Pancreas (tissue), 10 donors: ENCODE measurements around the gene ZBTB42. TPM values are rescaled to one million over a fixed set of nuclear protein-coding genes. Genes with fewer than 3 reads are reported as not detected.

ENCODE experiments used
- ATAC-seq, 4 donors: fragments of 200-7000 bp; cut with Tn5 transposase; one replicate each; pipeline versions ENCODE4 v1.8.0 to v1.9.1; 2020; ENCODE audit warnings: mild to moderate bottlenecking in 4 of 4, moderate library complexity in 4 of 4
- DNase-seq, 6 donors: peaks; one replicate each; pipeline ENCODE4 v3.0.0-alpha.2; 2020
- FAIRE-seq: peaks from 2 replicates; lab custom pipeline; 2012; peaks lifted over from hg19 to GRCh38; lab: Jason Lieb, UNC
- H3K27ac ChIP-seq, 4 donors: fragments of 200-600 bp; sonication (generic); 1 replicate in 3 of 4; 2 replicates in 1 of 4; pipeline versions ENCODE4 v1.5.0 to v1.8.0; 2020
- H3K27me3 ChIP-seq, 4 donors: fragments of 200-600 bp; one replicate each; pipeline ENCODE4 v1.8.0; 2021
- H3K36me3 ChIP-seq, 3 donors: fragments of 200-600 bp; sonication (generic) in 1 of 3; one replicate each; pipeline versions ENCODE4 v1.5.0 to v1.8.0; 2020 to 2021
- H3K4me1 ChIP-seq, 3 donors: fragments of 200-600 bp; one replicate each; pipeline ENCODE4 v1.8.0; 2021
- H3K4me3 ChIP-seq, 4 donors: fragments of 200-600 bp; sonication (generic) in 2 of 4; one replicate each; pipeline versions ENCODE4 v1.5.0 to v1.8.0; 2020 to 2021
- H3K9me3 ChIP-seq, 4 donors: fragments of 200-600 bp; one replicate each; pipeline ENCODE4 v1.8.0; 2021
- CTCF ChIP-seq, 4 donors: fragments of 200-600 bp; sonication (generic) in 3 of 4; IDR thresholded peaks; one replicate each; pipeline versions ENCODE4 v1.5.0 to v1.8.0; 2021; ENCODE audit warnings: antibody characterized with exemption in 4 of 4
- WGBS, 2 donors: extraction: QIAGEN DNeasy Blood & Tissue Kit; methylation state at CpG; one replicate each; pipeline ENCODE4 v1.1.7; 2013; 5-methylcytosine and 5-hydroxymethylcytosine counted together
- intact Hi-C, 3 donors: fragments of 100-400 bp; cut with DNase I; formaldehyde crosslinking; loops; one replicate each; pipeline versions ENCODE4 v1.11.1 to v1.14.2; 2022
- polyA plus RNA-seq, 2 donors: library from polyadenylated mRNA; stranded (reverse); fragments of 200-250 nt; gene quantifications; one replicate each; pipeline ENCODE4 v1.2.3, GENCODE V29; 2013
- total RNA-seq, 6 donors: library from RNA; stranded (reverse); fragmentation: NEBNext Ultra II Directional in 4 of 6; extraction: Animal tissue kit (Norgen Biotek cat#: 25700) in 4 of 6; gene quantifications; one replicate each; pipeline versions ENCODE4 v1.2.1 to v1.2.4, GENCODE V29; 2021 to 2023
- donor health status: healthy with polysubstance abuse.
- donor health status: DM: no; HTN: no; CAD: no; lungs with moderate emphysema.
- donor health status: DM: no; HTN: no; CAD: no.
- donor health status: control.
- donor health status: control.
- donor health status: Bipolar disorder and iron deficiency.
- donor health status: DM: yes; HTN: yes; CAD: no.
- donor health status: DM: no; HTN: no; CAD: no.
- donor health status: DM: no; HTN: no; CAD: no.
- donor health status: DM: yes; HTN: yes; CAD: no.

Gene ZBTB42
- total and polyA plus RNA-seq, 8 donors = 4.1 to 10.8 (median 8.3) TPM

DNA sequence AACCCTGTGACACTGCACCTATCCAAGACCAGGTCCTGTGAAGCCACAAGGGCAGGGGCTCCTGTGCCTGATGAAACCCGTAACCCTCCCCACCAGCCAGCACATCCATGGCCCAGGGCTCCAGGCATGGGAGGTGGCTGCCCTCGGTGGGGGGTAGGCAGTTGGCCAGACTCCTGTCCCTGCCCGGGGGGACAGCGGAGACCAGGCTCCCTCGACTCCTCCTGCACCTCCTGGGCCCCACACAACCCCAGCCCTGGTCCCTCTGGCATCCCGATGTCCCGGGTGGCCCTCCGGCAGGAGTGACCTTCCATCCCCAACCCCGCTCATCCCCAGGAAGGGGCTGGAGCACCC is 16.7 kb upstream of the ZBTB42 start:
- Histone ChIP-seq H3K27me3 (no peaks in the 10 kb centered on the region), H3K4me1 (peaks cover 0 to 6% (median 3%) of the 10 kb centered on the region in 3 donors)

DNA sequence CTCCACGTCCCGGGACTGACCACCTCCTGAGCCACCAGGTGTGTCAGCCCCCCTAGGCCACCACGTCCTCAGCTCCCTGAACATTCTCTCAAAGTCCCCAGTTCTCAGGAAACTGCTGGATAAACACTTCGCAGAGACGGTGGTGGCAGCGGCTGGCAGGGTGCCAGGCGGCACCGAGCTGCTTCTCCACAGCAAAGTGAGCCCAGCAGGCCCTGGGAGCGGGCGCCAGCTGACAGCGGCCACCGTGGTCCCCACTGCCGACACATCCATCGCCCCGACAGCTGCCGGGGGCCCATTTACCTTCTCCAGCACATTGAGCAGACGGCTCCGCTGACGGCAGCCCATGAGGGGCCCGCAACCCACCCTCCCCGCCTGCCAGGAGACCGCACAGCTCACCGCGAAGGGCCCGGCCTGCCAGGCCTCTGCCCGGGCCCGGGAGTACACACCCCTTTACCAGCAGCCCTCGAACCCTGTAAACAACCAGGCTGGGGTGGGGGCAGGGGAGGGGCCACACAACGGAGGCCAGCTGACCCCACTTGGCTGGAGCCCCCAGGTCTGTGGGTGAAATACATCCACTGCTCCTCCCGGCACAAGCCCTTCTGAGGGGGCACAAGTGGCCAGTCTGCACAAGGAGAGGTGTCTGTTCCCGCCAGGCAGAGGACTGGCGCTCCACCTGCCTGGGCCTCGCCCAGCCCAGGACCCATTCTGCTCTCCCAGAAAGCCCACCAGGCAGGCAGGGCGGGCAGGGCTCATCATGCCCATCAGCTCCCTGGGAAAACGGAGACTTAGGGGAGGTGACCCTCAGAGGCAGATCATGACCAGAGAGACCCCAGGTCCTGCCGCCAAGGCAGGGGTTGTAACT is 15.8 kb upstream of the ZBTB42 start:
- Histone ChIP-seq H3K4me1 (peaks cover 0 to 6% (median 5%) of the 10 kb centered on the region in 3 donors), H3K27ac (no peak overlapping the region), H3K36me3 (no peaks in the 10 kb centered on the region), H3K9me3 (no peaks in the 10 kb centered on the region), H3K27me3 (no peaks in the 10 kb centered on the region), H3K4me3 (no peak overlapping the region)
- ATAC-seq (peak in 3 of 4 donors; percentile 21 to 55 (median 29)), FAIRE-seq (no peak), DNase-seq (peak in 2 of 6 donors; percentile 68 to 90)
- intact Hi-C loops = no loop called here
- TF ChIP-seq CTCF (IDR thresholded peaks at IDR 0.05) = no peak
- WGBS, 2 donors = 67 to 68% methylated on average over 35 to 36 of the region's 36 CpGs

More for the DNA sequence above, 16.7 kb upstream of the ZBTB42 start:
- no peak overlapping the region for H3K27ac ChIP-seq
- no peak for TF ChIP-seq CTCF (IDR thresholded peaks at IDR 0.05)
- no peak overlapping the region for H3K4me3 ChIP-seq
- DNase-seq (peak in 1 of 6 donors; percentile 36), FAIRE-seq (no peak), ATAC-seq (no peak)
- H3K9me3 ChIP-seq = no peaks in the 10 kb centered on the region
- 80 to 82% methylated on average over 8 to 9 of the region's 9 CpGs for WGBS, 2 donors
- intact Hi-C loops = no loop called here
- H3K36me3 ChIP-seq = no peaks in the 10 kb centered on the region

GRCh38 chr14:104785708-104786080 is 15.2 kb upstream of the ZBTB42 start:
- H3K4me1 ChIP-seq = peaks cover 0 to 7% (median 6%) of the 10 kb centered on the region in 3 donors

GRCh38 chr14:104786091-104786586 is 14.8 kb upstream of the ZBTB42 start:
- peak in 3 of 4 donors; percentile 3 to 30 (median 22) for ATAC-seq
- TF ChIP-seq CTCF (IDR thresholded peaks at IDR 0.05) = no peak
- H3K9me3 ChIP-seq = no peaks in the 10 kb centered on the region
- WGBS, 2 donors = 64 to 69% methylated on average over 12 of the region's 14 CpGs
- H3K4me1 ChIP-seq = peaks cover 0 to 7% (median 6%) of the 10 kb centered on the region in 3 donors
- intact Hi-C loops = no loop called here
- H3K27ac ChIP-seq = no peak overlapping the region
- no peak overlapping the region for H3K4me3 ChIP-seq
- H3K27me3 ChIP-seq = no peaks in the 10 kb centered on the region
- peak in 2 of 6 donors; percentile 36 to 67 for DNase-seq
- no peaks in the 10 kb centered on the region for H3K36me3 ChIP-seq
- FAIRE-seq = no peak

More at GRCh38 chr14:104785708-104786080, 15.2 kb upstream of the ZBTB42 start:
- Histone ChIP-seq H3K9me3 (no peaks in the 10 kb centered on the region), H3K4me3 (no peak overlapping the region), H3K27me3 (no peaks in the 10 kb centered on the region), H3K27ac (no peak overlapping the region), H3K36me3 (no peaks in the 10 kb centered on the region)
- intact Hi-C loops = no loop called here
- ATAC-seq (no peak), DNase-seq (peak in 2 of 6 donors; percentile 22 to 64), FAIRE-seq (no peak)
- TF ChIP-seq CTCF (IDR thresholded peaks at IDR 0.05) = no peak
- WGBS, 2 donors = 92 to 93% methylated on average over 12 to 13 of the region's 13 CpGs
